WTC11 (cell line): ENCODE results near the gene OPTN. TPM values are rescaled to one million over a fixed set of nuclear protein-coding genes. Genes with fewer than 3 reads are reported as not detected.

ENCODE experiments used
- ATAC-seq: fragments of 200-7000 bp; cut with Tn5 transposase; 2 replicates; pipeline ENCODE4 v1.10.0; 2021; ENCODE audit warnings: mild to moderate bottlenecking, moderate library complexity
- CTCF ChIA-PET: fragments of 300-600 bp; sonication (Branson Sonifier 250); formaldehyde crosslinking; loops from one replicate; lab custom pipeline; 2021; ENCODE audit warnings: antibody characterized with exemption; lab: Charles Lee
- POLR2A ChIA-PET: fragments of 350-600 bp; sonication (Branson Sonifier 250); formaldehyde crosslinking; loops from one replicate; lab custom pipeline; 2021; ENCODE audit warnings: antibody characterized with exemption; lab: Charles Lee
- DNase-seq: peaks from one replicate; pipeline ENCODE4 v3.0.0; 2021; ENCODE audit warnings: low spot score
- H3K27ac Mint-ChIP-seq: 2 replicates; pipeline ENCODE4 v1.8.0; 2021; ENCODE audit warnings: mixed read lengths
- H3K27me3 Mint-ChIP-seq: 2 replicates; pipeline ENCODE4 v1.8.0; 2021; ENCODE audit warnings: low read depth, mild to moderate bottlenecking, moderate library complexity, mixed read lengths
- H3K36me3 Mint-ChIP-seq: 2 replicates; pipeline ENCODE4 v1.8.0; 2021; ENCODE audit warnings: mixed read lengths
- H3K4me1 Mint-ChIP-seq: 2 replicates; pipeline ENCODE4 v1.8.0; 2022; ENCODE audit warnings: mixed read lengths
- H3K4me3 Mint-ChIP-seq: 2 replicates; pipeline ENCODE4 v1.8.0; 2021; ENCODE audit warnings: mild to moderate bottlenecking, moderate library complexity, mixed read lengths
- H3K9me3 Mint-ChIP-seq: 2 replicates; pipeline ENCODE4 v1.8.0; 2021; ENCODE audit warnings: mixed read lengths
- FOXP1 ChIP-seq: sonication (generic); formaldehyde crosslinking; IDR thresholded peaks from 2 replicates; pipeline ENCODE4 v1.8.0; 2022; ENCODE audit warnings: missing genetic modification reagents, mild to moderate bottlenecking, moderate library complexity, borderline replicate concordance
- GTF2I ChIP-seq: fragments of 250-450 bp; sonication (Bioruptor Pico); conservative IDR thresholded peaks from 2 replicates; pipeline ENCODE4 v1.4.0; 2021; ENCODE audit warnings: mild to moderate bottlenecking
- HMGA2 ChIP-seq: fragments of 250-450 bp; sonication (Bioruptor Pico); IDR thresholded peaks from 2 replicates; pipeline ENCODE4 v1.4.0; 2021; ENCODE audit warnings: mild to moderate bottlenecking, moderate library complexity
- JAZF1 ChIP-seq: fragments of 250-450 bp; sonication (Bioruptor Pico); IDR thresholded peaks from 2 replicates; pipeline ENCODE4 v1.9.0; 2021; ENCODE audit warnings: moderate library complexity, mild to moderate bottlenecking, inconsistent platforms
- OVOL2 ChIP-seq: fragments of 250-450 bp; sonication (Bioruptor Pico); IDR thresholded peaks from 2 replicates; pipeline ENCODE4 v1.9.0; 2021; ENCODE audit warnings: mild to moderate bottlenecking, borderline replicate concordance
- total RNA-seq: library from RNA; stranded (reverse); gene quantifications from 3 replicates; pipeline ENCODE4 v1.2.3, GENCODE V29; 2021
- TF ChIP-seq, protein P1 (sequence below): sonication (generic); formaldehyde crosslinking; conservative IDR thresholded peaks from 2 replicates; pipeline ENCODE4 v1.8.1; 2023; ENCODE audit warnings: mild to moderate bottlenecking, low read depth, missing genetic modification reagents, moderate library complexity
- TF ChIP-seq, protein P2 (sequence below): sonication (generic); formaldehyde crosslinking; IDR thresholded peaks from 2 replicates; pipeline ENCODE4 v1.8.1; 2022; ENCODE audit warnings: low read depth, mild to moderate bottlenecking, moderate library complexity, missing genetic modification reagents, borderline replicate concordance
- TF ChIP-seq, protein P3 (sequence below): sonication (generic); formaldehyde crosslinking; IDR thresholded peaks from 2 replicates; pipeline ENCODE4 v1.8.1; 2023; ENCODE audit warnings: mild to moderate bottlenecking, missing genetic modification reagents, moderate library complexity
- TF ChIP-seq, protein P4 (sequence below): sonication (generic); formaldehyde crosslinking; IDR thresholded peaks from 2 replicates; pipeline ENCODE4 v1.8.0; 2022; ENCODE audit warnings: missing genetic modification reagents
- TF ChIP-seq, protein P5 (sequence below): fragments of 200-600 bp; IDR thresholded peaks from 2 replicates; pipeline ENCODE4 v1.8.0; 2022; ENCODE audit warnings: antibody characterized with exemption

OPTN gene
- total RNA-seq, 1 experiment from 2014 or later = 44.3 TPM

DNA sequence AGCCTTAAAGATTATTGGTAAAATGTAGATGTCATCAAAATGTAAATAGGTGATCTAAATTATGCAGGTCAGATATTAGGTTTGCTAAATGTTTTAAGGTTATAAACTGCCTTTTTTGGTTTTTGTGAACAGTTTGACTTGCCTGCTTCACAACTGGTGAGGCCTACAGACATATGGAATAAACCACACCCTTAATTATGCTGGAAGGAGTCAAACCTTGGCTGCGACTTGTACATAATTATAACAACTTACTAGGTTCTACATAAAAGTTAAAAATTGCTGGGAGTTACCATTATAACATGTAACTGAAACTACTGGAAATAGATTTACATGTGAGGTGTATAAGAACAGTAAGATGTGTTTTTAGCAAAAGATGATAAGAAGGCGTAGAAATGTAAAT lies 31.5 kb upstream of the OPTN start (continued):
- TF ChIP-seq, protein P1, sequence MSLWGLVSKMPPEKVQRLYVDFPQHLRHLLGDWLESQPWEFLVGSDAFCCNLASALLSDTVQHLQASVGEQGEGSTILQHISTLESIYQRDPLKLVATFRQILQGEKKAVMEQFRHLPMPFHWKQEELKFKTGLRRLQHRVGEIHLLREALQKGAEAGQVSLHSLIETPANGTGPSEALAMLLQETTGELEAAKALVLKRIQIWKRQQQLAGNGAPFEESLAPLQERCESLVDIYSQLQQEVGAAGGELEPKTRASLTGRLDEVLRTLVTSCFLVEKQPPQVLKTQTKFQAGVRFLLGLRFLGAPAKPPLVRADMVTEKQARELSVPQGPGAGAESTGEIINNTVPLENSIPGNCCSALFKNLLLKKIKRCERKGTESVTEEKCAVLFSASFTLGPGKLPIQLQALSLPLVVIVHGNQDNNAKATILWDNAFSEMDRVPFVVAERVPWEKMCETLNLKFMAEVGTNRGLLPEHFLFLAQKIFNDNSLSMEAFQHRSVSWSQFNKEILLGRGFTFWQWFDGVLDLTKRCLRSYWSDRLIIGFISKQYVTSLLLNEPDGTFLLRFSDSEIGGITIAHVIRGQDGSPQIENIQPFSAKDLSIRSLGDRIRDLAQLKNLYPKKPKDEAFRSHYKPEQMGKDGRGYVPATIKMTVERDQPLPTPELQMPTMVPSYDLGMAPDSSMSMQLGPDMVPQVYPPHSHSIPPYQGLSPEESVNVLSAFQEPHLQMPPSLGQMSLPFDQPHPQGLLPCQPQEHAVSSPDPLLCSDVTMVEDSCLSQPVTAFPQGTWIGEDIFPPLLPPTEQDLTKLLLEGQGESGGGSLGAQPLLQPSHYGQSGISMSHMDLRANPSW (CRISPR knock-in tag) = no peak
- TF ChIP-seq GTF2I (CRISPR knock-in tag) = no peak
- TF ChIP-seq HMGA2 (CRISPR knock-in tag) = no peak
- TF ChIP-seq, protein P2, sequence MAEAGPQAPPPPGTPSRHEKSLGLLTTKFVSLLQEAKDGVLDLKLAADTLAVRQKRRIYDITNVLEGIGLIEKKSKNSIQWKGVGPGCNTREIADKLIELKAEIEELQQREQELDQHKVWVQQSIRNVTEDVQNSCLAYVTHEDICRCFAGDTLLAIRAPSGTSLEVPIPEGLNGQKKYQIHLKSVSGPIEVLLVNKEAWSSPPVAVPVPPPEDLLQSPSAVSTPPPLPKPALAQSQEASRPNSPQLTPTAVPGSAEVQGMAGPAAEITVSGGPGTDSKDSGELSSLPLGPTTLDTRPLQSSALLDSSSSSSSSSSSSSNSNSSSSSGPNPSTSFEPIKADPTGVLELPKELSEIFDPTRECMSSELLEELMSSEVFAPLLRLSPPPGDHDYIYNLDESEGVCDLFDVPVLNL (CRISPR knock-in tag) = no peak
- no peak for TF ChIP-seq JAZF1 (CRISPR knock-in tag)
- no peak for TF ChIP-seq OVOL2
- TF ChIP-seq, protein P3, sequence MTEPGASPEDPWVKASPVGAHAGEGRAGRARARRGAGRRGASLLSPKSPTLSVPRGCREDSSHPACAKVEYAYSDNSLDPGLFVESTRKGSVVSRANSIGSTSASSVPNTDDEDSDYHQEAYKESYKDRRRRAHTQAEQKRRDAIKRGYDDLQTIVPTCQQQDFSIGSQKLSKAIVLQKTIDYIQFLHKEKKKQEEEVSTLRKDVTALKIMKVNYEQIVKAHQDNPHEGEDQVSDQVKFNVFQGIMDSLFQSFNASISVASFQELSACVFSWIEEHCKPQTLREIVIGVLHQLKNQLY (CRISPR knock-in tag) = no peak
- TF ChIP-seq, all 79 proteins: peak for 0

DNA sequence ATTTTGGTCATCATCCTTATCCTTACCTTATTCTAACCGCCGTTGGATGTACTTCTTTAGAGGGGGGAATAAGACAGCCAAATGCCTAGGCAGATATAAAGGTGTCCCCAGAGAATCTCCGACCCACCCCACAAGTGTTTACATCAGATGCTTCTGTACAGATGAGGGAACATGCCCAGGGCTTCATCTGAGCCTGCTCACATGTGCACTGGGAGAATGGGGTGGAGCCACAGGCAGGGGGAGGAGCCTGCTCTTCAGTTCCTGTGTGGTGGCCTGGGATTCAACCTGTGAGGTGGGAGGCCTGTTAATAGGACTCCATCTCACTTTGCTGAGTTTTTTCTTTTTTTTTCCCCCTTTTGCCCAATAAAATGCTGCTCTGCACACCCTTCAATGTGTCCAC lies 27.6 kb upstream of the OPTN start:
- peaks cover 7% of the 10 kb centered on the region for H3K4me1 Mint-ChIP-seq
- H3K27me3 Mint-ChIP-seq = no peaks in the 10 kb centered on the region; the same call in 1 of the 2 replicates
- POLR2A ChIA-PET = interaction anchor here (0.7 kb wide), 1 partner anchor 92 kb away, joined by 3 read pairs; no protein-coding TSS in a partner anchor
- no peak for DNase-seq
- H3K36me3 Mint-ChIP-seq = peaks cover 31% of the 10 kb centered on the region
- no peak overlapping the region for H3K4me3 Mint-ChIP-seq
- no peak for TF ChIP-seq FOXP1 (CRISPR knock-in tag)
- CTCF ChIA-PET = interaction anchor here (3.0 kb wide), 2 partner anchors 10 to 290 kb away, joined by 11 to 15 read pairs; no protein-coding TSS in a partner anchor
- no peak for ATAC-seq
- H3K27ac Mint-ChIP-seq = no peak overlapping the region
- H3K9me3 Mint-ChIP-seq = peaks cover 36% of the 10 kb centered on the region

DNA sequence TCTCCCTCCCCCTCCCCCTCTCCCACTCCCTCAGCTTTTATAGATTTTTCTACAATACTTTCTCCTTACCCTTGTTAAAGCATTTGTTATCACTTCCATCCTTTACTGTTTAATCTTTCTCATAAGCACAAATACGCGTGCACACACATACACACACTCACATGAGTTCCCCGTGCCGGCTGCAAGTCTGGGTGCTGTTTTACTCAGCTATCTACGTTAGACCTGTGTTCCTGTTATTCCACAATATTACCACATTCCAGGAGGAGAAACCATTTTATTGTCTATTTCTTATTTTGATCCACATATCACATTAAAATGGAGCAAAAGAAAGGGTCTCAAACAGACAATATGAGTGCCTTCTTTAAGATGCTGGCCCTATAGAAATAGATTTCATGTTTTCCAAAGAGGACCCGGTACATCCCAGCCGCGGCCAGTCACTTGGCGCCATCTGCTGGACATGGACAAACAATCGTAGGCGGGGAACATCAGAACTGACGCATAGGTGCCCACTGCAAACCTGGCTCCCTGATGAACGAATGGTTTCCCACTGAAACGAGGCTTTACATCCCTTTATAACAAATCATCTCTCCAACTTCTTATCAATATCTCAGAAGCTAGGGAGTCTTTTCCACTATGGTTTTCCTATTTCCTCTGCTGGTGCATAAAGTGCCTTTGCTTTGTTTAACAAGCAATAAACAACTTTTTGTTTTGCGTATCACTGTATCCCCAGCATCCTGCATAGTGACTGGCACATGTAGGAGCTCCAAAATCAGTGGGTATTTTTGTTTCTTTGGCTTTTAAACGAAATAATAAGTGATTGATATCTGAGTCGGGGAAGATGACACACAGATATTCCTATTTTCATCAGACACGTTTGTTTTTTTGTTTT lies 25.2 kb upstream of the OPTN start:
- no peak overlapping the region for H3K4me3 Mint-ChIP-seq
- TF ChIP-seq, protein P4, sequence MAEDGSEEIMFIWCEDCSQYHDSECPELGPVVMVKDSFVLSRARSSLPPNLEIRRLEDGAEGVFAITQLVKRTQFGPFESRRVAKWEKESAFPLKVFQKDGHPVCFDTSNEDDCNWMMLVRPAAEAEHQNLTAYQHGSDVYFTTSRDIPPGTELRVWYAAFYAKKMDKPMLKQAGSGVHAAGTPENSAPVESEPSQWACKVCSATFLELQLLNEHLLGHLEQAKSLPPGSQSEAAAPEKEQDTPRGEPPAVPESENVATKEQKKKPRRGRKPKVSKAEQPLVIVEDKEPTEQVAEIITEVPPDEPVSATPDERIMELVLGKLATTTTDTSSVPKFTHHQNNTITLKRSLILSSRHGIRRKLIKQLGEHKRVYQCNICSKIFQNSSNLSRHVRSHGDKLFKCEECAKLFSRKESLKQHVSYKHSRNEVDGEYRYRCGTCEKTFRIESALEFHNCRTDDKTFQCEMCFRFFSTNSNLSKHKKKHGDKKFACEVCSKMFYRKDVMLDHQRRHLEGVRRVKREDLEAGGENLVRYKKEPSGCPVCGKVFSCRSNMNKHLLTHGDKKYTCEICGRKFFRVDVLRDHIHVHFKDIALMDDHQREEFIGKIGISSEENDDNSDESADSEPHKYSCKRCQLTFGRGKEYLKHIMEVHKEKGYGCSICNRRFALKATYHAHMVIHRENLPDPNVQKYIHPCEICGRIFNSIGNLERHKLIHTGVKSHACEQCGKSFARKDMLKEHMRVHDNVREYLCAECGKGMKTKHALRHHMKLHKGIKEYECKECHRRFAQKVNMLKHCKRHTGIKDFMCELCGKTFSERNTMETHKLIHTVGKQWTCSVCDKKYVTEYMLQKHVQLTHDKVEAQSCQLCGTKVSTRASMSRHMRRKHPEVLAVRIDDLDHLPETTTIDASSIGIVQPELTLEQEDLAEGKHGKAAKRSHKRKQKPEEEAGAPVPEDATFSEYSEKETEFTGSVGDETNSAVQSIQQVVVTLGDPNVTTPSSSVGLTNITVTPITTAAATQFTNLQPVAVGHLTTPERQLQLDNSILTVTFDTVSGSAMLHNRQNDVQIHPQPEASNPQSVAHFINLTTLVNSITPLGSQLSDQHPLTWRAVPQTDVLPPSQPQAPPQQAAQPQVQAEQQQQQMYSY = no peak
- TF ChIP-seq, protein P5, sequence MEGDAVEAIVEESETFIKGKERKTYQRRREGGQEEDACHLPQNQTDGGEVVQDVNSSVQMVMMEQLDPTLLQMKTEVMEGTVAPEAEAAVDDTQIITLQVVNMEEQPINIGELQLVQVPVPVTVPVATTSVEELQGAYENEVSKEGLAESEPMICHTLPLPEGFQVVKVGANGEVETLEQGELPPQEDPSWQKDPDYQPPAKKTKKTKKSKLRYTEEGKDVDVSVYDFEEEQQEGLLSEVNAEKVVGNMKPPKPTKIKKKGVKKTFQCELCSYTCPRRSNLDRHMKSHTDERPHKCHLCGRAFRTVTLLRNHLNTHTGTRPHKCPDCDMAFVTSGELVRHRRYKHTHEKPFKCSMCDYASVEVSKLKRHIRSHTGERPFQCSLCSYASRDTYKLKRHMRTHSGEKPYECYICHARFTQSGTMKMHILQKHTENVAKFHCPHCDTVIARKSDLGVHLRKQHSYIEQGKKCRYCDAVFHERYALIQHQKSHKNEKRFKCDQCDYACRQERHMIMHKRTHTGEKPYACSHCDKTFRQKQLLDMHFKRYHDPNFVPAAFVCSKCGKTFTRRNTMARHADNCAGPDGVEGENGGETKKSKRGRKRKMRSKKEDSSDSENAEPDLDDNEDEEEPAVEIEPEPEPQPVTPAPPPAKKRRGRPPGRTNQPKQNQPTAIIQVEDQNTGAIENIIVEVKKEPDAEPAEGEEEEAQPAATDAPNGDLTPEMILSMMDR = peak; percentile 79
- TF ChIP-seq, all 79 proteins: peak for 1
- Mint-ChIP-seq H3K36me3 (peaks cover 39% of the 10 kb centered on the region), H3K9me3 (peaks cover 43% of the 10 kb centered on the region), H3K27ac (no peak overlapping the region), H3K4me1 (peaks cover 10% of the 10 kb centered on the region), H3K27me3 (no peaks in the 10 kb centered on the region)
- DNase-seq (peak; percentile 79), ATAC-seq (peak; percentile 93)
- ChIA-PET CTCF (interaction anchor here (0.5 to 3.0 kb wide), 16 partner anchors 8 to 1014 kb away, joined by 3 to 20 read pairs (median 4); partner anchors contain the start of gene OPTN), POLR2A (no interaction called here)
